Activated effector memory CD4-positive, alpha-beta T cell treated with anti-CD3 and anti-CD28 coated beads, Interleukin-2, amount 50 U/mL, for 16 hours (primary cell): Measurements from ENCODE around the gene CUBN.

Source experiments
- DNase-seq: peaks from one replicate; pipeline ENCODE4 v3.0.0-alpha.2; 2020

Gene CUBN

DNA sequence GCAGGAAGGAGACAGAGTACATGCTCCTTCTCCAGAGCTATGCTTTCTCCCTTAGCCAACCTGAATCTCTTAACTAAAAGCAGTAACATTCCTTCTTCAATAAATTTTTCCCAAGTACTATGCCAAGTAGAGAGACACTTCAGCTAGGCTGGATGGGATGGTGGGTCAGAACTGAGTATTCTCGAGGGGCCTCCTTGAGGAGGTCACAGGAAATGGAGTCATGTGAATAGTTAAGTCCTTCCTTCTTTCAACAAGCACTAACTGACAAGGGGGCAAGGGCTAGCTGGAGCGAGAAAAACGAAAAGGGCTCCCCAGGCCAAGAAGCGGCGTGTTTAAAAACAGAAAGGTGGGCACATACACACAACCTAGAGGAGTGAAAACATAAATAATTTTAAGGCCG is 317.8 kb downstream of the CUBN start:
- no peak for DNase-seq

GRCh38 chr10:16811292-16811691 is 318.3 kb downstream of the CUBN start:
- no peak for DNase-seq

GRCh38 chr10:16809074-16809718 is 320.4 kb downstream of the CUBN start:
- peak; percentile 83 for DNase-seq

GRCh38 chr10:16804123-16804522 is 325.5 kb downstream of the CUBN start:
- DNase-seq, result no peak

GRCh38 chr10:16803464-16803863 is 326.1 kb downstream of the CUBN start:
- DNase-seq, result no peak

DNA sequence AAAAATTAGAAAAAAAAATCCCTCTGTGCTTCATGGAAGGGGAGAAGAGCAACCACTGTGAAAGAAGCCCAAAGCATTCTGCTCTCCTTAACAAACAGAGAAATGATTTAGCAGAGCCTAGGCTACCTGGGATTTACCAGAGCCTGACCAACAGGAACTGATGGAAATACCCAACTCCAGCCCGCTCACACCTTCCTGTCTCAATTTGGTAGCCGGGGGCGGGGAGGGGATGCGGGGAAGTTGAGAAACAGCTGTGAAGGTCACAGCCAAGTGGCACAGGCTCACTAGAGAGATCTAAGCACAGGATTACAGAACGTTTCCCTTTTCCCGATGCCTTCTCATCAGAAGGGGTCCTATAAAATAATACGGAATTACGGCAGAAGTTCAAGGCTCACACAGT is 330.0 kb downstream of the CUBN start:
- no peak for DNase-seq

DNA sequence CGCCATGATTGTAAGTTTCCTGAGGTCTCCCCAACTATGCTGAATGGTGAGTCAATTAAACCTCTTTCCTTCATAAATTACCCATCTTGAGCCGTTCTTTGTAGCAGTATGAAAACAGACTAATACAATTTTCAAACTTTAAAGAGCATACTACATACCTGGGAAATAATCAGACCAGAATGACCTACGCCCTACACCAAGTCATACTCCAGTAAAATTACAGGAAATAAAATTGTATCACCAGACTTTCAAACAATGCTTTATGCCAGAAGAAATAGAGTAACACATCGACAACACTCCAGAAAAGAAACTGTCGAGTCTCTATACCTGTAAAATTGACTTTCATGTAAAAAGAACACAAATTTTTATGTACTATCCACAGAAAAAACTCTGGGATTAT is 331.0 kb downstream of the CUBN start:
- no peak for DNase-seq

DNA sequence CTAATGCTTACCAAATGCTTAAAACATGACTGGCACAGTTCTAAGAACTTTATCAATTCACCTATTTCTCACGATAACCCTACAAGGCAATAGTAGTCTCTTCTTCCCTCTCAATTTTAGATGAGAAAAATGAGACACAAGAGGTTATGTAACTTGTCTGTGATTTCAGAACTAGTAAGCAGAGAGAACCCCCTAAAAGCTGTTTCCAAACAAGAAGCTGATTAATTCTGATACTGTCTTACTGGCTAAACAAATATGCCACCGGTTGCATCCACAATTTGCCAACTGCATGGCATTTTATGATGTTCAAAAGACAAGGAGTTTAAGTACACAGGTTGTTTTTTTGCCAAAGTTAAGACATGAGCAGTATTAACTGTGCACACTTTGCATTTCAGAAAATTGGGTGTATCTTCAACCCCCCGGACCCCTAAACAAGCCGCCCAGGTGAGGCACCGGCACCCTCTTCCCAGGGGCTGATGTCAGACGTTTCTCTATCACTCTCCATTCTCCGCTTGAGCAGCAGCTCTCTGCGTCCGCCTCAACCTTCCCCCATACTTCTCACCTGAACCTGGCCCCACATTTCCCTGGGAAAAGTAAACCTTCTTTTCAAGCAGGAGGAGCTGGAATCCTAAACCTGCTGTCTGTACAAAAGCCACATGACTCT is 334.1 kb downstream of the CUBN start:
- no peak for DNase-seq

- DNase-seq, result no peak
These were observed 335.6 kb downstream of the CUBN start for GRCh38 chr10:16794005-16794404.

- no peak for DNase-seq
These were observed 336.9 kb downstream of the CUBN start for GRCh38 chr10:16792675-16793074.

DNA sequence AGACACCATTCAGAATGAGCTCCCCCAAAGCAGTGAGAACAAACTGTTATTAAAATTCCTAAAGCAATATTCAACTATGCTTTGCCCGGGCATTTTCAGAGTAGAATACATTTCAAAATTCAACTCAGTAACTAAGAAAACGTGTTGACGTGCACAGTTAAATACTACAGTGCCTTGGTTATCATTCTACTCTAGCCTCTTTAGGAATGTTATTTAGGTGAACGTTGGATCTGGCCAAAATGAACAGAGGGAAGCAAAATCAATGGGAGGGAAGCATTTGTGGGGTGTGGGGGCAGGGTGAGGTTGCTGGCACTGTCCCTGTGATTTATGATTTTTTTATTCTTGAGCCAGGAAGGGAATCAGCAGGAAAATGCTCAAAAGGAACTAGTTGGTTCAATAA is 339.8 kb downstream of the CUBN start:
- DNase-seq, result no peak

GRCh38 chr10:16789261-16789660 is 340.4 kb downstream of the CUBN start:
- no peak for DNase-seq

GRCh38 chr10:16788778-16789177 is 340.8 kb downstream of the CUBN start:
- no peak for DNase-seq

GRCh38 chr10:16788125-16788524 is 341.5 kb downstream of the CUBN start:
- DNase-seq, result peak; percentile 67

- peak; percentile 89 for DNase-seq
These were observed 342.2 kb downstream of the CUBN start for GRCh38 chr10:16787361-16787791.

GRCh38 chr10:16780338-16780880 is 349.2 kb downstream of the CUBN start:
- DNase-seq, result no peak

- peak; percentile 88 for DNase-seq
These were observed 350.2 kb downstream of the CUBN start for GRCh38 chr10:16779384-16779915.

DNA sequence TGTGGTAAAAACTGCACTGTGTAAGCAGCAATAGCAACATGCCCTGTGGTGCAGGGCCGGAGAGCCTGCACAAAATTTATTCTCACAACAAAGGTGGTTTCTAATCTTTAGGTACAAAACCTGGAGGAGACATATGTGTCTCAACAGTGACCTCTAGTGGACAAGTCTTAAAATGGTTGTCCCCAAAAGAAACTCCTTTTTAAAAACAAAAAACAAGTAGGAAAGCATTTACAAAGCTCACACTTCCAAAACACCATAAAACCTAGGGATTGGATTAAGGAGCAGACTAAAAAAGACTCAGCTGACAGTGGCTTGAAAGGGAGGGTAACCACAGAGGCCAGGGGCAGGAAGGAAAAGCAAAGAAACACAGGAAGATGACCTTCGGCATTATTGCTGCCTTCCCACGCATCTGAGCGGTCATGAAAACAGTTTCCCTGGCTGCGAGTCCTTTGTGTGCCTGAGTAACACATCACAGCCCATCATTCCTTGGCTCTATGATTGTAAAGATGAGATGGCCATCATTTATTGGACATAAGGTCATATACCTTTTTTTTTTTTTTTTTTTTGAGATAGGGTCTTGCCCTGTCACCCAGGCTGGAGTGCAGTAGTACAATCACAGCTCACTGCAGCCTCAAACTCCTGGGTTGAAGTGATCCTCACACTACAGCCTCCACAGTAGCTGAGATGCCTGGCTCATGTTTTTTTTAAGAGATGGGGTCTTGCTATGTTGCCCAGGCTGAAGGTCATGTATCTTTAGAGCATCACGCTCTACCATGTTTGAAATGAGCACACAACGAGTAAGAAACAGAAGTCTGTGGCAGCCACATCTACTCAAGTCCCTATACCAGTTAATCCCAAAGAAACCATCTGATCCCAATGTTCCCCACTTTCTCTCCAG is 351.9 kb downstream of the CUBN start:
- DNase-seq, result no peak

DNA sequence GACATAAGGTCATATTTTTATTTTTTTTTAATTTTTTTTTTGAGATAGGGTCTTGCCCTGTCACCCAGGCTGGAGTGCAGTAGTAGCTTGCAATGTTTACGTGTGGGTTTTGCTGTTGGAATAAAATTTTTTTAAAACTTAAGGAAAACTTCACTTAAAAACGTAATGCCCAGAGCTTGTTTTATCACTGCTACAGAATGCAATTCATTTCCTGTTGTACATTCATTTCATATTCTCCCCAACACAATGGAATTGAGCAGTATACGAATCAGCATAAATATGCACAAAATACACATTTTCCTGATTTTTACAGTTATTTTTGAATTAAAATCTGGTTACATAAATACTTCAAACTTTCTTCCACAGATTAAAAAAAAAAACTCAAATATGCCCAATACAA is 352.7 kb downstream of the CUBN start:
- DNase-seq, result no peak
